Gastrocnemius medialis (tissue), 4 donors: ENCODE measurements around the gene CXCR3. TPM values are rescaled to one million over a fixed set of nuclear protein-coding genes. Genes with fewer than 3 reads are reported as not detected.

Experiments used
- ATAC-seq, 2 donors: fragments of 150-250 bp; one replicate each; pipeline ENCODE4 v1.9.1; 2016
- DNase-seq, 2 donors: peaks; one replicate each; pipeline ENCODE4 v3.0.0-alpha.2; 2019
- H3K27ac ChIP-seq, 4 donors: fragments of 200-600 bp; sonication (generic); 1 replicate in 1 of 4; 2 replicates in 3 of 4; pipeline ENCODE4 v1.5.1; 2016 to 2018; ENCODE audit warnings: mild to moderate bottlenecking in 2 of 4, moderate library complexity in 1 of 4
- H3K27me3 ChIP-seq, 3 donors: fragments of 200-600 bp; sonication (generic) in 2 of 3; 1 replicate in 1 of 3; 2 replicates in 2 of 3; pipeline versions ENCODE4 v1.5.1 to v1.6.0; 2016 to 2019; ENCODE audit warnings: mild to moderate bottlenecking in 1 of 3, moderate library complexity in 1 of 3
- H3K36me3 ChIP-seq, 2 donors: fragments of 200-600 bp; sonication (generic) in 1 of 2; one replicate each; pipeline ENCODE4 v1.5.1; 2017 to 2018
- H3K4me1 ChIP-seq, 2 donors: fragments of 200-600 bp; sonication (generic) in 1 of 2; one replicate each; pipeline ENCODE4 v1.5.1; 2016 to 2017; ENCODE audit warnings: mild to moderate bottlenecking in 2 of 2
- H3K4me3 ChIP-seq, 4 donors: fragments of 200-600 bp; sonication (generic) in 3 of 4; 1 replicate in 1 of 4; 2 replicates in 3 of 4; pipeline ENCODE4 v1.5.1; 2016 to 2019; ENCODE audit warnings: mild to moderate bottlenecking in 2 of 4
- H3K9me3 ChIP-seq, 3 donors: fragments of 200-600 bp; sonication (generic) in 2 of 3; 1 replicate in 1 of 3; 2 replicates in 2 of 3; pipeline ENCODE4 v1.5.1; 2016 to 2019
- POLR2A ChIP-seq, 2 donors: fragments of 450-650 bp; IDR thresholded peaks; one replicate each; pipeline ENCODE4 v1.6.1; 2017; ENCODE audit warnings: antibody characterized with exemption in 2 of 2, mild to moderate bottlenecking in 2 of 2, moderate library complexity in 2 of 2
- in situ Hi-C, 4 donors: fragments of 200-750 bp; cut with MboI; loops; one replicate each; pipeline versions ENCODE4 v1.15.0 to v1.8.0; 2017; ENCODE audit warnings: low sequenced_read_pairs in 4 of 4
- intact Hi-C: fragments of 100-400 bp; cut with DNase I; formaldehyde crosslinking; loops from one replicate; pipeline ENCODE4 v1.15.1; 2023; ENCODE audit warnings: low total_unique reads
- total RNA-seq, 4 donors: library from RNA; depleted of rRNA; stranded (reverse); fragments of >200 nt; gene quantifications; one replicate each; pipeline versions ENCODE4 v1.1.0 to v1.2.3, GENCODE V29; 2016
- TF ChIP-seq, protein P1 (sequence below), 5 experiments: fragments of 450-650 bp in 3 of 5; fragments of 200-600 bp in 2 of 5; sonication (generic) in 2 of 5; IDR thresholded peaks in 4 of 5; conservative IDR thresholded peaks in 1 of 5; 1 replicate in 4 of 5; 2 replicates in 1 of 5; pipeline ENCODE4 v1.5.1; 2016 to 2019; ENCODE audit warnings: antibody characterized with exemption in 5 of 5, mild to moderate bottlenecking in 3 of 5, moderate library complexity in 3 of 5

Gene CXCR3
- total RNA-seq, 4 donors from 2014 or later: not detected

DNA sequence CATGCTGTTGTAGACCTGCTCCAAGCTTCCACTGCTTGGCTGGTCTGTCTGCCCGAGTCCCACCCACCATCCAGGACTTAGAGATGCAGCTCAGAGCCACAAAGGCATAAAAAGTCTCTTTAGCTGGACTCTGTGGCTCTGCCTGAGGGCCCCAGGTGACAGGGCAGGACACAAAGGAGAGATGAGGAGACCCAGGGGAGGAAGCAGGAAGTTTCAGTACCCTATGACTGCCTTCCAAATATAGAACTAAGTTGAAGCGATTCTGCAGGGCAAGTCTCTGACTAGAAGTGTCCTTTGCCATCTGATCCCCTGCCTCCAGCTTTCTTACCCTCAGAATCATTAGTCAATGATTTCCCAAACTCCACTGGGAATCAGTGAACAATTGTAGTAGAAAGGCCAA, 11.2 kb upstream of the CXCR3 start:
- intact Hi-C loops: no loop called here
- H3K9me3 ChIP-seq: no peaks in the 10 kb centered on the region
- DNase-seq (no peak), ATAC-seq (no peak)
- TF ChIP-seq POLR2A (IDR thresholded peaks at IDR 0.05): no peak
- TF ChIP-seq, protein P1, sequence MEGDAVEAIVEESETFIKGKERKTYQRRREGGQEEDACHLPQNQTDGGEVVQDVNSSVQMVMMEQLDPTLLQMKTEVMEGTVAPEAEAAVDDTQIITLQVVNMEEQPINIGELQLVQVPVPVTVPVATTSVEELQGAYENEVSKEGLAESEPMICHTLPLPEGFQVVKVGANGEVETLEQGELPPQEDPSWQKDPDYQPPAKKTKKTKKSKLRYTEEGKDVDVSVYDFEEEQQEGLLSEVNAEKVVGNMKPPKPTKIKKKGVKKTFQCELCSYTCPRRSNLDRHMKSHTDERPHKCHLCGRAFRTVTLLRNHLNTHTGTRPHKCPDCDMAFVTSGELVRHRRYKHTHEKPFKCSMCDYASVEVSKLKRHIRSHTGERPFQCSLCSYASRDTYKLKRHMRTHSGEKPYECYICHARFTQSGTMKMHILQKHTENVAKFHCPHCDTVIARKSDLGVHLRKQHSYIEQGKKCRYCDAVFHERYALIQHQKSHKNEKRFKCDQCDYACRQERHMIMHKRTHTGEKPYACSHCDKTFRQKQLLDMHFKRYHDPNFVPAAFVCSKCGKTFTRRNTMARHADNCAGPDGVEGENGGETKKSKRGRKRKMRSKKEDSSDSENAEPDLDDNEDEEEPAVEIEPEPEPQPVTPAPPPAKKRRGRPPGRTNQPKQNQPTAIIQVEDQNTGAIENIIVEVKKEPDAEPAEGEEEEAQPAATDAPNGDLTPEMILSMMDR (IDR thresholded peaks at IDR 0.05 in 4 of 5, conservative IDR thresholded peaks at IDR 0.05 in 1 of 5): no peak
- H3K4me3 ChIP-seq: no peak overlapping the region
- in situ Hi-C loops: no loop called here
- H3K27me3 ChIP-seq: peaks cover 0 to 3% (median 0%) of the 10 kb centered on the region in 3 donors
- H3K4me1 ChIP-seq: no peaks in the 10 kb centered on the region
- H3K36me3 ChIP-seq: no peaks in the 10 kb centered on the region
- no peak overlapping the region for H3K27ac ChIP-seq

DNA sequence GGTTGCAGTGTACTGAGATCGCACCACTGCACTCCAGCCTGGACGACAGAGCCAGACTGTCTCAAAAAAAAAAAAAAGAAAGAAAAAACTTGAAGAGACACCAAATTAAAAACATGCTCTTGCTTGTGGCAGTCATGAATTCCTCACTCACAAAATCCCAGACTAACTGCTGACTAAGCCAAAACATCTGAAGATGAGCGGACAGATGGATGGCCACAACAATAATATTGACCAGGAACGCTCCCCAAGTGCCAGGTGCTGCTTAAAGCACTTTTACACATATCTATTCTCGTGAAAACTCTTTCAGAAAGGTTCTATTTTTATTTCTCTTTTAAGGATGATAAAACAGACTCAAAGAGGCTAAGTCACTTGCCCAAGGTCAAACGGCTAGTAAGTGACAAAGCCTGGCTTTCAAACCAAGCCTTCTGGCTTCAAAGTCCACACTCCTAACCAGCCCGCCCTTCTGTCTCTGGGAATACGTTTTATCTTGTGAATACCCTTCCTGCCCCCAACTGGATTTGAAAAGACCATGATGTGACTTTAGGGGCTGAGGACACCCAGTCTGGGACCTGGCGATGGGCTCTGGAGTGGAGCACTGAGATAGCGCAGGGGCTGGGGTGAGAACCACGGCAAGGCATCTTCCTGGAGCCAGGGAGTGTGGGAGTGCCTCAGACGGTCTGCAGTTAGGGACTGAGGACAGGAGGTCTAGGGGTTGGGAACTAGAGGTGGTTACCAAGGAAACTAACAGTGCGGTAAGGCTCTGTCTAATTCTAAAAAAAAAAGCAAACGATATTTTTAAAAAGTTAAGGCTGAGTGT, 9.5 kb upstream of the CXCR3 start:
- in situ Hi-C loops (no loop called here), intact Hi-C loops (no loop called here)
- H3K9me3 ChIP-seq: no peaks in the 10 kb centered on the region
- DNase-seq: no peak
- no peak for ATAC-seq
- H3K36me3 ChIP-seq: no peaks in the 10 kb centered on the region
- H3K27ac ChIP-seq: no peak overlapping the region
- H3K4me1 ChIP-seq: peaks cover 4 to 7% of the 10 kb centered on the region in 2 donors
- no peak overlapping the region for H3K4me3 ChIP-seq
- TF ChIP-seq POLR2A (IDR thresholded peaks at IDR 0.05): no peak
- TF ChIP-seq, protein P1 (IDR thresholded peaks at IDR 0.05 in 4 of 5, conservative IDR thresholded peaks at IDR 0.05 in 1 of 5): no peak
- H3K27me3 ChIP-seq: peaks cover 0 to 3% (median 0%) of the 10 kb centered on the region in 3 donors

DNA sequence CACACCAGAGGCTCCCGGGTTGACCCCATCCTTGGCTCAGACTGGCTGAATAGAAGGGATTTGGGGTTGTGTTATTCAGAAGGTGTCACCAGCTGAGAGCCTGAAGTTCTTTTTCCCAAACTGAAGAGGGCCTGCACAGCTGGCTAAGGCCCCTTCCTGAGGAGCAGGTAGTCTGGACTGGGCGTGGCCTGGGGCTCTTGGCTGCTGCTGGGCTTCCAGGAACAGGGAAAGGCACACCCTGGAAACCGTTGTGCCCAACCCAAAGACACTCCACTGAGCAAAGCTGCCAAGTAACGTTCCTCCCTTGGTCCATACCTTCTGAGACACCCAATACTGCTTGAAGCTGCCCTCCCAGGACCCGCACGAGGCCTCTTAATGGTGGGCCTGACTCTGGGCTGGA, 8.3 kb upstream of the CXCR3 start:
- no peak for ATAC-seq
- in situ Hi-C loops (no loop called here), intact Hi-C loops (no loop called here)

DNA sequence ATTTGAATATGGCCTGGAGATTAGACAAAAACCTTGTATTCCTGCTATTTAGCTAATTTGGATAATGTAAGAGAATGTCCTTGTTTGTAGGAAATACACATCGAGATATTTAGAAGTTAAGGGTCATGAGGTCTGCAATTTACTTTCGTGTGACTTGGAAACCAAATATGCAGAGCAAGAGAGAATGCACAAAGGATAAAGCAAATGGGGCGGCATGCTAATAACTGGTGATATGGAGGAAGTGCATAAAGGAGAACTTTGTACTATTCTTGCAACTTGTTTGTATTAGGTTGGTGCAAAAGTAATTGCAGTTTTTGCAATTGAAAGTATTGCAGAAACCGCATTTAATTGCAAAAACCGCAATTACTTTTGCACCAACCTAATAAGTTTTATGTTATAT, 7.2 kb upstream of the CXCR3 start:
- Histone ChIP-seq H3K27me3 (no peaks in the 10 kb centered on the region), H3K36me3 (no peaks in the 10 kb centered on the region), H3K9me3 (no peaks in the 10 kb centered on the region), H3K4me1 (peaks cover 9 to 15% of the 10 kb centered on the region in 2 donors), H3K4me3 (no peak overlapping the region), H3K27ac (no peak overlapping the region)
- ATAC-seq (no peak), DNase-seq (no peak)
- intact Hi-C loops (no loop called here), in situ Hi-C loops (no loop called here)
- no peak for TF ChIP-seq POLR2A (IDR thresholded peaks at IDR 0.05)
- TF ChIP-seq, protein P1 (IDR thresholded peaks at IDR 0.05 in 4 of 5, conservative IDR thresholded peaks at IDR 0.05 in 1 of 5): no peak

More for the DNA sequence above, 8.3 kb upstream of the CXCR3 start:
- TF ChIP-seq, protein P1 (IDR thresholded peaks at IDR 0.05 in 4 of 5, conservative IDR thresholded peaks at IDR 0.05 in 1 of 5): no peak
- TF ChIP-seq POLR2A (IDR thresholded peaks at IDR 0.05): no peak
- Histone ChIP-seq H3K9me3 (no peaks in the 10 kb centered on the region), H3K27me3 (peaks cover 0 to 3% (median 0%) of the 10 kb centered on the region in 3 donors), H3K4me1 (peaks cover 9 to 15% of the 10 kb centered on the region in 2 donors), H3K36me3 (no peaks in the 10 kb centered on the region), H3K4me3 (no peak overlapping the region), H3K27ac (no peak overlapping the region)
- DNase-seq: no peak
